ENCODE data around the gene SPACA7. TPM values are rescaled to one million over a fixed set of nuclear protein-coding genes. Genes with fewer than 3 reads are reported as not detected.

SPACA7 gene
- total RNA-seq, 4 donors from 2014 or later, result not detected

DNA sequence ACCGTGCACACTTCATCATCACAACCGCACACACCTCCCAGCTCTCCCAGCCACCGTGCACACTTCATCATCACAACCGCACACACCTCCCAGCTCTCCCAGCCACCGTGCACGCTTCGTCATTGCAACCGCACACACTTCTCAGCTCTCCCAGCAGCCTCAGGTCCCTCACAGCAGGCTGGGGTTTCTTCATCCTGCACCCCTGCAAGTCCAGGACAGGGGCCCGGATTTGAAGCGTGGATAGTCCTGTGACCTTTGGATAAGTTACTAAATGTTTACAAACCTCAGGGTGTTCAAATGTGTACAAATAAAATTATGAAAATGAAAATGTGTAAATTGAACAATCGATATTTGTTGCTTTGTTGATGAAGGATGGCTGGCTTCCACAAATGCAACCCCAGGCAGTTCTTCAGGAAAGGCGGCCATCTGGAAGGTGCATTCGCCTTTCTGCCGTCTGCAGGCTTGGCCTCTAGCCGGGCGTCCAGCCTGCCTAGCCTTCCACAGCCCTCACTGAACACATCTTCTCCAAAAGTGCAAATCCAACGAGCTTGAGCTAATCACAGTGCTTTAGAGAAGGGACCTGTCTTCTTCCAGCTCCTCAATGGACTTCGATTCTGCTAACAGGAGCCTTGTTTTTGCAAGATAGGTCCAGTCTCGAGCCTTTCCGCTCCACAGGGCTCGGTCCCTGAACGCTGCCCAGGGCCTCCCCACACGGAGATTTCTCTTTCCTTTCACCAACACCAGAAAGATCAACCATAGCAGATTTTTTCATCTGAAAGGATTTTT is 74.2 kb downstream of the SPACA7 start:
- 81 to 90% methylated on average over 8 to 21 of the region's 23 CpGs for WGBS, 2 donors (ENCODE audit: low coverage in 1 of 2)
- H3K36me3 ChIP-seq, result no peaks in the 10 kb centered on the region
- H3K4me3 ChIP-seq, result no peak overlapping the region
- TF ChIP-seq, protein P1, sequence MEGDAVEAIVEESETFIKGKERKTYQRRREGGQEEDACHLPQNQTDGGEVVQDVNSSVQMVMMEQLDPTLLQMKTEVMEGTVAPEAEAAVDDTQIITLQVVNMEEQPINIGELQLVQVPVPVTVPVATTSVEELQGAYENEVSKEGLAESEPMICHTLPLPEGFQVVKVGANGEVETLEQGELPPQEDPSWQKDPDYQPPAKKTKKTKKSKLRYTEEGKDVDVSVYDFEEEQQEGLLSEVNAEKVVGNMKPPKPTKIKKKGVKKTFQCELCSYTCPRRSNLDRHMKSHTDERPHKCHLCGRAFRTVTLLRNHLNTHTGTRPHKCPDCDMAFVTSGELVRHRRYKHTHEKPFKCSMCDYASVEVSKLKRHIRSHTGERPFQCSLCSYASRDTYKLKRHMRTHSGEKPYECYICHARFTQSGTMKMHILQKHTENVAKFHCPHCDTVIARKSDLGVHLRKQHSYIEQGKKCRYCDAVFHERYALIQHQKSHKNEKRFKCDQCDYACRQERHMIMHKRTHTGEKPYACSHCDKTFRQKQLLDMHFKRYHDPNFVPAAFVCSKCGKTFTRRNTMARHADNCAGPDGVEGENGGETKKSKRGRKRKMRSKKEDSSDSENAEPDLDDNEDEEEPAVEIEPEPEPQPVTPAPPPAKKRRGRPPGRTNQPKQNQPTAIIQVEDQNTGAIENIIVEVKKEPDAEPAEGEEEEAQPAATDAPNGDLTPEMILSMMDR (IDR thresholded peaks at IDR 0.05), result no peak
- no peaks in the 10 kb centered on the region for H3K9me3 ChIP-seq
- DNase-seq, result no peak
- H3K27ac ChIP-seq, result no peak overlapping the region
- intact Hi-C loops (cut with DNase I; ENCODE audit: low total_unique reads) (no loop called here), in situ Hi-C loops (cut with MboI; ENCODE audit: low pct_ligation_motif_present in 1 of 4, low pct_unique_long_range_greater_than_20kb in 1 of 4, low sequenced_read_pairs in 3 of 4) (no loop called here)
- H3K27me3 ChIP-seq, result peaks cover 6% of the 10 kb centered on the region
- no peaks in the 10 kb centered on the region for H3K4me1 ChIP-seq

DNA sequence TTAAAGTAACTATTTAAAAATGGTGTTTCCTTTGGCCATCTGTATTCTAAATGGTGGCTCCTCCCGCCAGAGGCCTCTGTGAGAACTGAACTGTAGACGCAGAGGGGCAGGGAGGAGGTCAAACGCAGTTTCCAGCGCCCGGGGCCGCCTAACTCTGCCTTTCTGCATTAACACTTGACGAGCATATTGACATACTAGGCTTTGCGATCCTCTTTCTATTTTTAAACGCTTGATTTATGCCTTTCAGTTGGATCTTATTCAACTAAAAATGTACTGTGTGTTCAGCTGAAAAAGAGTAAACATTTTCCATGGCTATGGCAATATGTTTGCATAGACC is 74.7 kb downstream of the SPACA7 start:
- Histone ChIP-seq H3K27ac (no peak overlapping the region), H3K27me3 (peaks cover under 1% of the 10 kb centered on the region), H3K4me3 (no peak overlapping the region), H3K9me3 (no peaks in the 10 kb centered on the region), H3K36me3 (no peaks in the 10 kb centered on the region), H3K4me1 (no peaks in the 10 kb centered on the region)
- no peak for TF ChIP-seq POLR2AphosphoS5 (IDR thresholded peaks at IDR 0.05)
- TF ChIP-seq, protein P1 (IDR thresholded peaks at IDR 0.05), result no peak
- TF ChIP-seq POLR2A (IDR thresholded peaks at IDR 0.05), result no peak
- no peak for TF ChIP-seq EP300 (IDR thresholded peaks at IDR 0.05; ENCODE audit: low read depth)
- intact Hi-C loops (cut with DNase I; ENCODE audit: low total_unique reads), result no loop called here
- no peak for DNase-seq
- in situ Hi-C loops (cut with MboI; ENCODE audit: low pct_ligation_motif_present in 1 of 4, low pct_unique_long_range_greater_than_20kb in 1 of 4, low sequenced_read_pairs in 3 of 4), result no loop called here
- WGBS, 2 donors (ENCODE audit: low coverage in 1 of 2), result 22 to 36% methylated on average over 3 to 9 of the region's 9 CpGs

DNA sequence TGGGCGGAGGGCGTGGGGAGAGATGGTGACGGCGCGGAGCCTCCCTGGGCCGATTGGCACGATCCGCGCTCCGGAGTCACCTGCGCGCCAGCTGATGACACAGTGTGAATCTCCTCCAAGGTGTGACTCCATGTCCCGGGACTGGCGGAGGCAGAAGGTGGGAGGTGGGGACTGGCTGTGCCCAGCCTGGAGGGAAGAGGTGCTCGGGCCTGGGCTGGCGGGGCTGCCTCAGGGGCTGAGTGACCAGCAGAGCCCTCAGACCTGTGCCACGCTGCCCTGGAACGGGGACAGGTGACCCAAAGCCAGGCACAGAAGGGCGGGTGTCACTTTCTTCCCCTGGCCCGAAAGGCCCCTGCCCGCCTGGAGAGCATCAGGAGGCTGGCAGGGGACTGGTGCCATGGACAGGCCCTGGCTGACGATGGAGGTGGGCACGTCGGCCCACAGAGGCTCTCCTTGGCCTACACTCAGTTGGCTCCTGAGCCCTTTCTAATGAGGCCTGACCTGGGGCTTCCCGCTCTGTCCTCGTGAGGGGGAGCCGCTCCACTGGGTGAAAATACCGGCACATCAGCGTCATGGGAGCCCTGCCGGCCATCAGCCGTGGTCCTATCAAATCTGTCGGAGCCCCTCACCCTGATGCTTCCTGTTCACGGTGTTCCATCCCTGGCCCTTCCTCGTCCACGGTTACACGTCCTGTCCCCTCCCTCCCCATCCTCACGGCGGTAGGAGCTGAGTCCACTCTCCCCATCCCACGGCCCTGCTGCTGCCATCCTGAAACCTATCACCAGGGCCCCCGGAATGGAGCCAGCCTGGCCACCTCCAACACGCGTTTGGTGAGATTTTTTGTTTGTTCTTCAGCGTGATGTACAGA is 75.6 kb downstream of the SPACA7 start:
- in situ Hi-C loops (cut with MboI; ENCODE audit: low pct_ligation_motif_present in 1 of 4, low pct_unique_long_range_greater_than_20kb in 1 of 4, low sequenced_read_pairs in 3 of 4), result no loop called here
- intact Hi-C loops (cut with DNase I; ENCODE audit: low total_unique reads), result no loop called here
- H3K9me3 ChIP-seq, result no peaks in the 10 kb centered on the region
- no peaks in the 10 kb centered on the region for H3K27me3 ChIP-seq
- no peaks in the 10 kb centered on the region for H3K36me3 ChIP-seq
- 84% methylated on average over 34 of the region's 43 CpGs; no CpG with 5 or more reads in 1 of the 2 donors for WGBS, 2 donors (ENCODE audit: low coverage in 1 of 2)
- H3K27ac ChIP-seq, result no peak overlapping the region
- H3K4me1 ChIP-seq, result no peaks in the 10 kb centered on the region
- no peak for DNase-seq
- no peak overlapping the region for H3K4me3 ChIP-seq
- no peak for TF ChIP-seq POLR2A (IDR thresholded peaks at IDR 0.05)
- TF ChIP-seq, protein P1 (IDR thresholded peaks at IDR 0.05), result no peak
- no peak for TF ChIP-seq EP300 (IDR thresholded peaks at IDR 0.05; ENCODE audit: low read depth)
- TF ChIP-seq POLR2AphosphoS5 (IDR thresholded peaks at IDR 0.05), result no peak

DNA sequence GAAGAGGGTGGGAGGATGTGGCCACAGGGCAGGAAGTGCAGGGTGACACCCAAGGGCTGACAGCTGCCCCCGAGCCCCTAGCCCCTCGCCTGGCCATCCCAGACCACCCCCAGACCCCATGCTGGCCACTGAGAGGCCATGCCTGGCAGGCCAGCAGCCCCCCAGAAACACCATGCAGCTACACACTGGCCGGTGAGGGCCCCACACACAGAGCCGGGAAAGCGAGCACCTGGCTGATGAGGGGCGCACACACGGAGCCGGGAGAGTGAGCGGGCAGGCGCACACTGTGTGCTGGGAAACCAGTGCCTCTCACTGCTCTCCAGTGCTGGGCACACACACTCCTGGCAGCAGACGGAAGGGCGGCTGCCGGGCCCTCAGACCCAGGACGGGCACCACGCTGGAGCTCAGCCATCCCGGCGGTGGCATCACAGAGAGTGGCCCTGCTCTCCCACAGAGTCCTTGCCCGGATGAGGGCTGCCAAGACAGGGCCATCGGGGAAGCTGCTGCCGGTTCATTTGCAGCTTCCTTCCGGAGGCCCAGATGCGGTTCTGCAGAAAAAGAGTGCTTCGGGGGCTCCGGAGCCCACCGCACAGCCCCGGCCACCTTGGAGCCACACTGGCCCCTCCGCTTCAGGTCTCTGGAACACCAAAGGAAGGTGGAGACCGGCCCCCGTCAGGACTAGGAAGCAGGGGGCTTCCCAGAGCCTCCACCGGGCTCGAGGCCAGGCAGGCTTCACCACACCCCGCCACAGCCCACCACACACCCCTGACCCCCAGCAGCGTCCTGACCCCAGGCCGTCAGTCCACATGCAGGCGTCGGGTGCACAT is 76.4 kb downstream of the SPACA7 start:
- 72% methylated on average over 30 of the region's 36 CpGs; no CpG with 5 or more reads in 1 of the 2 donors for WGBS, 2 donors (ENCODE audit: low coverage in 1 of 2)
- intact Hi-C loops (cut with DNase I; ENCODE audit: low total_unique reads), result no loop called here
- no peak for DNase-seq

More for the DNA sequence above, 76.4 kb downstream of the SPACA7 start:
- no peaks in the 10 kb centered on the region for H3K9me3 ChIP-seq
- H3K27me3 ChIP-seq, result no peaks in the 10 kb centered on the region
- no peak overlapping the region for H3K4me3 ChIP-seq
- H3K36me3 ChIP-seq, result no peaks in the 10 kb centered on the region
- TF ChIP-seq POLR2A (IDR thresholded peaks at IDR 0.05) (no peak), POLR2AphosphoS5 (IDR thresholded peaks at IDR 0.05) (no peak)
- in situ Hi-C loops (cut with MboI; ENCODE audit: low pct_ligation_motif_present in 1 of 4, low pct_unique_long_range_greater_than_20kb in 1 of 4, low sequenced_read_pairs in 3 of 4), result no loop called here
- no peaks in the 10 kb centered on the region for H3K4me1 ChIP-seq
- H3K27ac ChIP-seq, result no peak overlapping the region
